ENCODE data around the gene MGAT4B. TPM values are rescaled to one million over a fixed set of nuclear protein-coding genes. Genes with fewer than 3 reads are reported as not detected.

The MGAT4B gene
- total and polyA plus RNA-seq, 2 donors (not counting 1 experiment from before 2014, with no cell fraction given) = 157 to 172 TPM

- H2AFZ ChIP-seq (ENCODE audit: low read length) = no peak overlapping the region
- H3K9me3 ChIP-seq (ENCODE audit: control insufficient read depth, insufficient read depth, low read depth, low read length) = no peaks in the 10 kb centered on the region
- H3K9ac ChIP-seq (ENCODE audit: insufficient read depth, low read length) = no peak overlapping the region
- H4K20me1 ChIP-seq (ENCODE audit: control insufficient read depth, extremely low read depth, insufficient read depth, low read length) = no peaks in the 10 kb centered on the region
- peaks cover 67% of the 10 kb centered on the region for H3K79me2 ChIP-seq (ENCODE audit: control insufficient read depth, insufficient read depth, low read length)
- DNase-seq (ENCODE audit: low read depth in 2 of 2) = peak in 1 of 2 donors; percentile 11
- H3K27ac ChIP-seq (ENCODE audit: insufficient read depth, low read length) = no peak overlapping the region
- no peaks in the 10 kb centered on the region for H3K36me3 ChIP-seq (ENCODE audit: control insufficient read depth, insufficient read depth, low read length)
- H3K4me1 ChIP-seq (ENCODE audit: control insufficient read depth, extremely low read depth, insufficient read depth, low read length) = peaks cover 17% of the 10 kb centered on the region
- H3K27me3 ChIP-seq (ENCODE audit: control insufficient read depth, insufficient read depth, low read length) = no peaks in the 10 kb centered on the region
- no peak overlapping the region for H3K4me3 ChIP-seq (replicated peaks in 1 of 4; ENCODE audit: control extremely low read depth in 1 of 4, insufficient read depth in 1 of 4, low read depth in 3 of 4, low read length in 4 of 4)
- no peak overlapping the region for H3K4me2 ChIP-seq (ENCODE audit: extremely low read depth, insufficient read depth, low read length)
- TF ChIP-seq EZH2 (IDR thresholded peaks at IDR 0.05; ENCODE audit: low read length, missing control alignments) = no peak
- TF ChIP-seq, protein P1, sequence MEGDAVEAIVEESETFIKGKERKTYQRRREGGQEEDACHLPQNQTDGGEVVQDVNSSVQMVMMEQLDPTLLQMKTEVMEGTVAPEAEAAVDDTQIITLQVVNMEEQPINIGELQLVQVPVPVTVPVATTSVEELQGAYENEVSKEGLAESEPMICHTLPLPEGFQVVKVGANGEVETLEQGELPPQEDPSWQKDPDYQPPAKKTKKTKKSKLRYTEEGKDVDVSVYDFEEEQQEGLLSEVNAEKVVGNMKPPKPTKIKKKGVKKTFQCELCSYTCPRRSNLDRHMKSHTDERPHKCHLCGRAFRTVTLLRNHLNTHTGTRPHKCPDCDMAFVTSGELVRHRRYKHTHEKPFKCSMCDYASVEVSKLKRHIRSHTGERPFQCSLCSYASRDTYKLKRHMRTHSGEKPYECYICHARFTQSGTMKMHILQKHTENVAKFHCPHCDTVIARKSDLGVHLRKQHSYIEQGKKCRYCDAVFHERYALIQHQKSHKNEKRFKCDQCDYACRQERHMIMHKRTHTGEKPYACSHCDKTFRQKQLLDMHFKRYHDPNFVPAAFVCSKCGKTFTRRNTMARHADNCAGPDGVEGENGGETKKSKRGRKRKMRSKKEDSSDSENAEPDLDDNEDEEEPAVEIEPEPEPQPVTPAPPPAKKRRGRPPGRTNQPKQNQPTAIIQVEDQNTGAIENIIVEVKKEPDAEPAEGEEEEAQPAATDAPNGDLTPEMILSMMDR (conservative IDR thresholded peaks at IDR 0.05 in 1 of 2, IDR thresholded peaks at IDR 0.05 in 1 of 2; ENCODE audit: low read depth in 1 of 2, low read length in 2 of 2) = no peak
These were observed 47.7 kb downstream of the MGAT4B start for GRCh38 chr5:179758955-179759354.

DNA sequence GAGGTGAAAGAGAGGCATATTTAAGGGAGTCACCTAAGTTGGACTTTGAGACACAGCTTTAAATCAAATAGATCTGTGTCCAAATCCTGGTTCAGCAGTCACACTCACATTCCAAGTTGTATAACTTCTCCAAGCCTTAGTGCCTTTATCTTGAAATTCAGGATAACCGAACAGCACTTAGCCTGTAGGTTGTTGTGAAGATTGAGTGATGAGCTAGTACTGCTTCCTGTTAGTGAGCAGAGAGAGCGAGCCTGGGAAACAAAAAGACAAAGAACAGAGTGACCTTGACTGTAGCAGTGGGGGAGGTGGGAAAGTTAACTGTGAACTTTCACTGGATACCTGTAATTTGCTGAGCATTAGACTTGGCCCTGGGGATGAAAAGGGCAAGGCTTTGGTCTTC is 51.6 kb downstream of the MGAT4B start:
- Histone ChIP-seq H2AFZ (ENCODE audit: low read length) (no peak overlapping the region), H3K27me3 (ENCODE audit: control insufficient read depth, insufficient read depth, low read length) (no peaks in the 10 kb centered on the region), H3K4me2 (ENCODE audit: extremely low read depth, insufficient read depth, low read length) (no peak overlapping the region), H3K9ac (ENCODE audit: insufficient read depth, low read length) (no peak overlapping the region), H3K4me1 (ENCODE audit: control insufficient read depth, extremely low read depth, insufficient read depth, low read length) (peaks cover 2% of the 10 kb centered on the region), H4K20me1 (ENCODE audit: control insufficient read depth, extremely low read depth, insufficient read depth, low read length) (no peaks in the 10 kb centered on the region), H3K36me3 (ENCODE audit: control insufficient read depth, insufficient read depth, low read length) (no peaks in the 10 kb centered on the region), H3K27ac (ENCODE audit: insufficient read depth, low read length) (no peak overlapping the region), H3K9me3 (ENCODE audit: control insufficient read depth, insufficient read depth, low read depth, low read length) (no peaks in the 10 kb centered on the region), H3K4me3 (replicated peaks in 1 of 4; ENCODE audit: control extremely low read depth in 1 of 4, insufficient read depth in 1 of 4, low read depth in 3 of 4, low read length in 4 of 4) (no peak overlapping the region), H3K79me2 (ENCODE audit: control insufficient read depth, insufficient read depth, low read length) (peaks cover 67% of the 10 kb centered on the region)
- TF ChIP-seq, protein P1 (conservative IDR thresholded peaks at IDR 0.05 in 1 of 2, IDR thresholded peaks at IDR 0.05 in 1 of 2; ENCODE audit: low read depth in 1 of 2, low read length in 2 of 2) = no peak
- no peak for TF ChIP-seq EZH2 (IDR thresholded peaks at IDR 0.05; ENCODE audit: low read length, missing control alignments)
- DNase-seq (ENCODE audit: low read depth in 2 of 2) = peak in 1 of 2 donors; percentile 20

- no peak for TF ChIP-seq EZH2 (IDR thresholded peaks at IDR 0.05; ENCODE audit: low read length, missing control alignments)
- TF ChIP-seq, protein P1 (conservative IDR thresholded peaks at IDR 0.05 in 1 of 2, IDR thresholded peaks at IDR 0.05 in 1 of 2; ENCODE audit: low read depth in 1 of 2, low read length in 2 of 2) = no peak
- Histone ChIP-seq H3K79me2 (ENCODE audit: control insufficient read depth, insufficient read depth, low read length) (peaks cover 67% of the 10 kb centered on the region), H4K20me1 (ENCODE audit: control insufficient read depth, extremely low read depth, insufficient read depth, low read length) (no peaks in the 10 kb centered on the region), H3K36me3 (ENCODE audit: control insufficient read depth, insufficient read depth, low read length) (peaks cover 2% of the 10 kb centered on the region), H3K4me2 (ENCODE audit: extremely low read depth, insufficient read depth, low read length) (no peak overlapping the region), H2AFZ (ENCODE audit: low read length) (no peak overlapping the region), H3K4me3 (replicated peaks in 1 of 4; ENCODE audit: control extremely low read depth in 1 of 4, insufficient read depth in 1 of 4, low read depth in 3 of 4, low read length in 4 of 4) (no peak overlapping the region), H3K4me1 (ENCODE audit: control insufficient read depth, extremely low read depth, insufficient read depth, low read length) (no peaks in the 10 kb centered on the region), H3K27me3 (ENCODE audit: control insufficient read depth, insufficient read depth, low read length) (no peaks in the 10 kb centered on the region), H3K9me3 (ENCODE audit: control insufficient read depth, insufficient read depth, low read depth, low read length) (no peaks in the 10 kb centered on the region), H3K27ac (ENCODE audit: insufficient read depth, low read length) (no peak overlapping the region), H3K9ac (ENCODE audit: insufficient read depth, low read length) (no peak overlapping the region)
- no peak for DNase-seq (ENCODE audit: low read depth in 2 of 2)
These were observed 52.7 kb downstream of the MGAT4B start for GRCh38 chr5:179753971-179754370.

Data from fibroblast of lung (primary cell).